ENCODE results near the gene C3AR1. TPM values are rescaled to one million over a fixed set of nuclear protein-coding genes. Genes with fewer than 3 reads are reported as not detected.

Gene C3AR1
- total RNA-seq, 4 donors from 2014 or later = 1.0 to 23.8 (median 4.4) TPM

GRCh38 chr12:8082808-8083100 lies 16.6 kb upstream of the C3AR1 start:
- no peaks in the 10 kb centered on the region for H3K27me3 ChIP-seq
- peak overlapping the region; percentile 95 to 96 for H3K27ac ChIP-seq
- TF ChIP-seq POLR2A (IDR thresholded peaks at IDR 0.05) = no peak
- TF ChIP-seq, protein P1, sequence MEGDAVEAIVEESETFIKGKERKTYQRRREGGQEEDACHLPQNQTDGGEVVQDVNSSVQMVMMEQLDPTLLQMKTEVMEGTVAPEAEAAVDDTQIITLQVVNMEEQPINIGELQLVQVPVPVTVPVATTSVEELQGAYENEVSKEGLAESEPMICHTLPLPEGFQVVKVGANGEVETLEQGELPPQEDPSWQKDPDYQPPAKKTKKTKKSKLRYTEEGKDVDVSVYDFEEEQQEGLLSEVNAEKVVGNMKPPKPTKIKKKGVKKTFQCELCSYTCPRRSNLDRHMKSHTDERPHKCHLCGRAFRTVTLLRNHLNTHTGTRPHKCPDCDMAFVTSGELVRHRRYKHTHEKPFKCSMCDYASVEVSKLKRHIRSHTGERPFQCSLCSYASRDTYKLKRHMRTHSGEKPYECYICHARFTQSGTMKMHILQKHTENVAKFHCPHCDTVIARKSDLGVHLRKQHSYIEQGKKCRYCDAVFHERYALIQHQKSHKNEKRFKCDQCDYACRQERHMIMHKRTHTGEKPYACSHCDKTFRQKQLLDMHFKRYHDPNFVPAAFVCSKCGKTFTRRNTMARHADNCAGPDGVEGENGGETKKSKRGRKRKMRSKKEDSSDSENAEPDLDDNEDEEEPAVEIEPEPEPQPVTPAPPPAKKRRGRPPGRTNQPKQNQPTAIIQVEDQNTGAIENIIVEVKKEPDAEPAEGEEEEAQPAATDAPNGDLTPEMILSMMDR (IDR thresholded peaks at IDR 0.05) = no peak
- no peaks in the 10 kb centered on the region for H3K36me3 ChIP-seq
- no peaks in the 10 kb centered on the region for H3K9me3 ChIP-seq
- DNase-seq = no peak
- intact Hi-C loops (cut with DNase I; ENCODE audit: low total_unique reads) = no loop called here
- peak overlapping the region; percentile 82 to 97 for H3K4me3 ChIP-seq
- no peaks in the 10 kb centered on the region for H3K4me1 ChIP-seq

DNA sequence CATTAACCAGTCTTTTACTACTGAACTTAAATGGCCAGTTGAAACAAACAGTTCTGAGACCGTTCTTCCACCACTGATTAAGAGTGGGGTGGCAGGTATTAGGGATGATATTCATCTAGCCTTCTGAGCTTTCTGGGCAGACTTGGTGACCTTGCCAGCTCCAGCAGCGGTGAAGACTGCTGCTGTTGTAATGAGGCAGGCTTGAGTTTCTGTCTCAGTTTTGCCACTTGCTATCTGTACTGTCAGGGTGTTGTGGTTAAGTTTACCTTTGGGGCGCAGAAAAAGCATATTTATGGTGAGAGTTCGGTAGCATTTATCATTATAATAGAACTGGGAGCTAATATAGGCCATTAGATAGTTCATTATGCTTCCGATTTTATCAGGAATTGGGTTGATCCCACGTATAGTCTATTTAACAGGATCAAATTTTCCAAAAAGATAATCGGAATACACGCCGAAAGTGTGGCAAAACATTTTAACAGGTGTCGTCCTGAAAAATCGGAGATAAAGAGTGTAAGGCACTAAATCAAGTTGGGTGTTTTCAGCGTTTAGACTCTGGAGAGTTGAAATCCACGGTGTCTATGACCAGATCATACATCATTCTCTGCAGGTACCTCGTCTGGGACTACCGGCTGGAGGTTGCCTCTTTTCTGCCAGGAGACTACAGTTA lies 15.2 kb upstream of the C3AR1 start:
- TF ChIP-seq, protein P1 (IDR thresholded peaks at IDR 0.05) = no peak
- TF ChIP-seq POLR2A (IDR thresholded peaks at IDR 0.05) = no peak
- intact Hi-C loops (cut with DNase I; ENCODE audit: low total_unique reads) = no loop called here
- Histone ChIP-seq H3K9me3 (no peaks in the 10 kb centered on the region), H3K4me1 (no peaks in the 10 kb centered on the region), H3K36me3 (no peaks in the 10 kb centered on the region), H3K27ac (peak overlapping the region; percentile 95 to 96), H3K27me3 (no peaks in the 10 kb centered on the region), H3K4me3 (peak overlapping the region; percentile 82 to 97)
- DNase-seq = no peak

GRCh38 chr12:8080120-8080519 lies 14.0 kb upstream of the C3AR1 start:
- H3K36me3 ChIP-seq = no peaks in the 10 kb centered on the region
- H3K9me3 ChIP-seq = no peaks in the 10 kb centered on the region
- no peak for TF ChIP-seq POLR2A (IDR thresholded peaks at IDR 0.05)
- TF ChIP-seq, protein P1 (IDR thresholded peaks at IDR 0.05) = no peak
- intact Hi-C loops (cut with DNase I; ENCODE audit: low total_unique reads) = no loop called here
- H3K4me3 ChIP-seq = no peak overlapping the region
- no peak overlapping the region for H3K27ac ChIP-seq
- DNase-seq = no peak
- no peaks in the 10 kb centered on the region for H3K4me1 ChIP-seq
- H3K27me3 ChIP-seq = no peaks in the 10 kb centered on the region

DNA sequence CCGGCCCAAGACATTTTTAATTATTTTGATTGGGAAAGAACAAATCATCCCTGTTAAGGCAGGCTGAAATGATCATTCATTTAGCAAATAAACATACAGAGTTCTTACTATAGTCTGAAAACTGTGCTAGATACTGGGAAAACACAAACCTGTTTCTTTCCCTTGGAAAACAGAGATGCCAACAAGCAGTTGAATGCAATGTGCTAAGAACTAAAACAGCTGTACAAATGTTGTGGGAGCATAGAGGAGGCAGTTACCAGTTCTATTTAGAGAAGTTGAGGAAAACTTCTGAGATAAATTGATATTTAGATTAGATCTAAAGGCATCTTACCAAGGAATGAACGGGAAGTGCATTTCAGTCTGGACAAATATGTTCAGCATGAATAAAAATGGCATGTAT lies 12.8 kb upstream of the C3AR1 start:
- no peak for TF ChIP-seq POLR2A (IDR thresholded peaks at IDR 0.05)
- TF ChIP-seq, protein P1 (IDR thresholded peaks at IDR 0.05) = no peak
- DNase-seq = no peak
- H3K9me3 ChIP-seq = no peaks in the 10 kb centered on the region
- H3K4me1 ChIP-seq = no peaks in the 10 kb centered on the region
- H3K36me3 ChIP-seq = no peaks in the 10 kb centered on the region
- no peaks in the 10 kb centered on the region for H3K27me3 ChIP-seq
- no peak overlapping the region for H3K4me3 ChIP-seq
- H3K27ac ChIP-seq = no peak overlapping the region
- intact Hi-C loops (cut with DNase I; ENCODE audit: low total_unique reads) = no loop called here

- Histone ChIP-seq H3K27ac (no peak overlapping the region), H3K4me1 (no peaks in the 10 kb centered on the region), H3K36me3 (no peaks in the 10 kb centered on the region), H3K4me3 (no peak overlapping the region), H3K27me3 (no peaks in the 10 kb centered on the region), H3K9me3 (no peaks in the 10 kb centered on the region)
- intact Hi-C loops (cut with DNase I; ENCODE audit: low total_unique reads) = no loop called here
- DNase-seq = no peak
- no peak for TF ChIP-seq POLR2A (IDR thresholded peaks at IDR 0.05)
- TF ChIP-seq, protein P1 (IDR thresholded peaks at IDR 0.05) = peak in 1 of 4 experiments; percentile 24
Observed at GRCh38 chr12:8078398-8078797, 12.2 kb upstream of the C3AR1 start.
